K562 (cell line): Measurements from ENCODE around the gene NACC1. TPM values are rescaled to one million over a fixed set of nuclear protein-coding genes. Genes with fewer than 3 reads are reported as not detected.

Experiments
- EZH2 ChIP-seq: IDR thresholded peaks from 2 replicates; pipeline ENCODE4 v1.6.1; 2012; ENCODE audit warnings: low read depth, mild to moderate bottlenecking, inconsistent platforms, low read length, borderline replicate concordance
- FUS ChIP-seq: fragments of 200-400 bp; formaldehyde crosslinking; optimal IDR thresholded peaks from 2 replicates; pipeline ENCODE3; 2017; ENCODE audit warnings: low read depth, low read length
- HSF4 ChIP-seq: fragments of 250-450 bp; sonication (Bioruptor Pico); IDR thresholded peaks from 2 replicates; pipeline ENCODE4 v2.1.2; 2022; ENCODE audit warnings: mild to moderate bottlenecking, moderate library complexity, borderline replicate concordance
- KLF6 ChIP-seq: fragments of 250-450 bp; sonication (Bioruptor Pico); IDR thresholded peaks from 2 replicates; pipeline ENCODE4 v1.4.0; 2020; ENCODE audit warnings: mild to moderate bottlenecking, moderate library complexity, borderline replicate concordance
- NFIX ChIP-seq: fragments of 250-450 bp; sonication (Bioruptor Pico); IDR thresholded peaks from 2 replicates; pipeline ENCODE4 v1.4.0; 2020; ENCODE audit warnings: low read depth, mild to moderate bottlenecking, moderate library complexity
- PCBP1 ChIP-seq: fragments of 200-400 bp; formaldehyde crosslinking; IDR thresholded peaks from 2 replicates; pipeline ENCODE4 v1.6.1; 2018; ENCODE audit warnings: mild to moderate bottlenecking, low read depth, low read length; ENCODE audit not compliant: poor library complexity, severe bottlenecking
- POLR3A ChIP-seq: IDR thresholded peaks from 2 replicates; pipeline ENCODE4 v1.6.1; 2011; ENCODE audit warnings: borderline replicate concordance, mild to moderate bottlenecking, moderate library complexity; ENCODE audit not compliant: insufficient read length, insufficient read depth; ENCODE audit errors: extremely low read depth
- PYGO2 ChIP-seq: fragments of 450-650 bp; IDR thresholded peaks from 2 replicates; pipeline ENCODE4 v1.6.1; 2016; ENCODE audit warnings: mild to moderate bottlenecking, missing genetic modification characterization, moderate library complexity, missing compliant biosample characterization
- RBM22 ChIP-seq: fragments of 200-400 bp; formaldehyde crosslinking; IDR thresholded peaks from 2 replicates; pipeline ENCODE4 v1.6.1; 2018; ENCODE audit warnings: low read length, low read depth; ENCODE audit not compliant: poor library complexity, severe bottlenecking
- SREBF2 ChIP-seq: sonication (generic); formaldehyde crosslinking; IDR thresholded peaks from 2 replicates; pipeline ENCODE4 v1.4.0; 2020; ENCODE audit warnings: mild to moderate bottlenecking, missing genetic modification reagents
- SRSF7 ChIP-seq: fragments of 200-400 bp; formaldehyde crosslinking; optimal IDR thresholded peaks from 2 replicates; pipeline ENCODE3; 2017; ENCODE audit warnings: mild to moderate bottlenecking, low read depth, low read length
- STAG1 ChIP-seq: sonication (generic); formaldehyde crosslinking; IDR thresholded peaks from 2 replicates; pipeline ENCODE4 v1.5.0; 2020; ENCODE audit warnings: missing genetic modification reagents, borderline replicate concordance
- TEAD2 ChIP-seq: fragments of 450-650 bp; IDR thresholded peaks from 2 replicates; pipeline ENCODE4 v1.6.1; 2016; ENCODE audit warnings: missing genetic modification characterization, control low read depth, missing compliant biosample characterization
- XRCC5 ChIP-seq: fragments of 200-400 bp; formaldehyde crosslinking; IDR thresholded peaks from 2 replicates; pipeline ENCODE4 v1.6.1; 2017; ENCODE audit warnings: low read depth, mild to moderate bottlenecking, low read length
- ZNF57 ChIP-seq: fragments of 450-650 bp; formaldehyde crosslinking; IDR thresholded peaks from 2 replicates; pipeline ENCODE4 v1.4.0; 2020; ENCODE audit warnings: mild to moderate bottlenecking, moderate library complexity
- ZNF785 ChIP-seq: fragments of 250-450 bp; sonication (Bioruptor Pico); IDR thresholded peaks from 2 replicates; pipeline ENCODE4 v1.4.0; 2020; ENCODE audit warnings: mild to moderate bottlenecking
- polyA plus RNA-seq, 8 experiments: library from polyadenylated mRNA; depleted of rRNA in 4 of 8; stranded (reverse) in 5 of 8; unstranded in 3 of 8; fragments of >200 nt; fragmentation: Nextera tagmentation in 2 of 8; fragmentation: Illumina TruSeq in 1 of 8; extraction: Ambion mirVana in 2 of 8; extraction: Trizol in 1 of 8; gene quantifications; 2 replicates each; pipeline versions ENCODE4 v1.2.1 to v1.2.3, GENCODE V29; 2011 to 2014; ENCODE audit warnings: inconsistent platforms in 1 of 8, missing spikeins in 1 of 8
- total RNA-seq, 7 experiments: library from RNA; depleted of rRNA in 6 of 7; stranded (reverse); fragments of >200 nt in 6 of 7; fragmentation: Illumina TruSeq in 2 of 7; extraction: Trizol in 2 of 7; gene quantifications; 2 replicates each; pipeline versions ENCODE4 v1.2.1 to v1.2.3, GENCODE V29; 2011 to 2021; ENCODE audit warnings: low replicate concordance in 1 of 7
- TF ChIP-seq, protein P1 (sequence below), 2 experiments: fragments of 450-650 bp; formaldehyde crosslinking in 1 of 2; IDR thresholded peaks; 2 replicates each; pipeline versions ENCODE4 v1.4.0 to v1.6.1; 2014 to 2020; ENCODE audit warnings: mild to moderate bottlenecking in 2 of 2, borderline replicate concordance in 1 of 2, low read depth in 1 of 2
- TF ChIP-seq, protein P2 (sequence below): fragments of 250-450 bp; sonication (Bioruptor Pico); IDR thresholded peaks from 2 replicates; pipeline ENCODE4 v1.4.0; 2020; ENCODE audit warnings: borderline replicate concordance

The NACC1 gene
- total and polyA plus RNA-seq, 9 of the 15 experiments (the other 6 are each of a cell fraction or from before 2014, with no cell fraction given), result 0.04 to 96.6 (median 25.8) TPM

DNA sequence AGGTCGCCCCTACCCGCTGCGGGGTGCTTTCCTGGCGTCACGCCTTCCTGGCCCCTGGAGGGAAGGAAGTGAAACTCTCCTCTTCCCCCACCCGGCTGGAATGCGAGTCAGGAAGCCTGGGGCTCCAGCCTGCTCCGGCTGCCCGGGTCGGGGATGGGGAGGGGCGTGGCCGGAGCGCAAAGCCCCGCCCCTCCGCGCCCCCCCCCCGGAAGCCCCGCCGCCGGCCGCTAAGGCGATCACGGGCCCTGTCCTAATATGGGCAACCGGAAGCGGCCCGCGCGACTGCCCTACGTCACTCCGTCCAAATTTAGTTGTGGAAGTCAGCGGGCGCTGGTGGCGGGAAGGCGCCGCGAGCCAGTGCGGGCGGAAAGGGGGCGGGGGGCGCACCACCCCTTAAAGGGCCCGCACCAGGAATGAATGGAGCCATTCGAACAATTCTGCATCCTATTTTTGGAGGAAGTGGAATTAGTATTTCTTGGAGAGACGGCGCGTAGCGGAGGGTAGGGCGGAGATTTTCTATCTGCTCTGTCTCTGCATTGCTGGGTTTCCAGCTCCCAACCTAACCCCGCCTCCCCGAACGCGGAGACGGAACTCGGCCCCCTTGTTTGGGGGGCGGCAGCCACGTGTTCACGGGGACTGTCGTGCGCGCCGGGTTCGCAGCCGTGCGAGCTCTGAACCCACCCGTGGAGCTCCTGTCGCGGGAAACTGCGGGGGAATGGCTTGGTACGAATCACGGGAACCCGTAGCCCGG lies 33.7 kb downstream of the NACC1 start (continued):
- TF ChIP-seq, protein P1, sequence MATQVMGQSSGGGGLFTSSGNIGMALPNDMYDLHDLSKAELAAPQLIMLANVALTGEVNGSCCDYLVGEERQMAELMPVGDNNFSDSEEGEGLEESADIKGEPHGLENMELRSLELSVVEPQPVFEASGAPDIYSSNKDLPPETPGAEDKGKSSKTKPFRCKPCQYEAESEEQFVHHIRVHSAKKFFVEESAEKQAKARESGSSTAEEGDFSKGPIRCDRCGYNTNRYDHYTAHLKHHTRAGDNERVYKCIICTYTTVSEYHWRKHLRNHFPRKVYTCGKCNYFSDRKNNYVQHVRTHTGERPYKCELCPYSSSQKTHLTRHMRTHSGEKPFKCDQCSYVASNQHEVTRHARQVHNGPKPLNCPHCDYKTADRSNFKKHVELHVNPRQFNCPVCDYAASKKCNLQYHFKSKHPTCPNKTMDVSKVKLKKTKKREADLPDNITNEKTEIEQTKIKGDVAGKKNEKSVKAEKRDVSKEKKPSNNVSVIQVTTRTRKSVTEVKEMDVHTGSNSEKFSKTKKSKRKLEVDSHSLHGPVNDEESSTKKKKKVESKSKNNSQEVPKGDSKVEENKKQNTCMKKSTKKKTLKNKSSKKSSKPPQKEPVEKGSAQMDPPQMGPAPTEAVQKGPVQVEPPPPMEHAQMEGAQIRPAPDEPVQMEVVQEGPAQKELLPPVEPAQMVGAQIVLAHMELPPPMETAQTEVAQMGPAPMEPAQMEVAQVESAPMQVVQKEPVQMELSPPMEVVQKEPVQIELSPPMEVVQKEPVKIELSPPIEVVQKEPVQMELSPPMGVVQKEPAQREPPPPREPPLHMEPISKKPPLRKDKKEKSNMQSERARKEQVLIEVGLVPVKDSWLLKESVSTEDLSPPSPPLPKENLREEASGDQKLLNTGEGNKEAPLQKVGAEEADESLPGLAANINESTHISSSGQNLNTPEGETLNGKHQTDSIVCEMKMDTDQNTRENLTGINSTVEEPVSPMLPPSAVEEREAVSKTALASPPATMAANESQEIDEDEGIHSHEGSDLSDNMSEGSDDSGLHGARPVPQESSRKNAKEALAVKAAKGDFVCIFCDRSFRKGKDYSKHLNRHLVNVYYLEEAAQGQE (IDR thresholded peaks at IDR 0.05; ENCODE audit: borderline replicate concordance), result peak; percentile 53
- TF ChIP-seq, protein P1 (CRISPR knock-in tag; IDR thresholded peaks at IDR 0.05; ENCODE audit: low read depth), result 0 out of 2 replicates have a peak, but pooled peaks have one; percentile 56
- TF ChIP-seq SRSF7 (no peak), PCBP1 (no peak), FUS (no peak), EZH2 (no peak), POLR3A (no peak), STAG1 (CRISPR knock-in tag) (0 out of 2 replicates have a peak, but pooled peaks have one; percentile 18), ZNF57 (CRISPR knock-in tag) (no peak), SREBF2 (no peak), RBM22 (peak; percentile 40), PYGO2 (no peak), ZNF785 (CRISPR knock-in tag) (no peak), XRCC5 (no peak), NFIX (no peak), TEAD2 (tag) (peak; percentile 91), KLF6 (CRISPR knock-in tag) (no peak; the same call in 1 of the 2 replicates), HSF4 (CRISPR knock-in tag) (no peak)
- TF ChIP-seq, protein P2, sequence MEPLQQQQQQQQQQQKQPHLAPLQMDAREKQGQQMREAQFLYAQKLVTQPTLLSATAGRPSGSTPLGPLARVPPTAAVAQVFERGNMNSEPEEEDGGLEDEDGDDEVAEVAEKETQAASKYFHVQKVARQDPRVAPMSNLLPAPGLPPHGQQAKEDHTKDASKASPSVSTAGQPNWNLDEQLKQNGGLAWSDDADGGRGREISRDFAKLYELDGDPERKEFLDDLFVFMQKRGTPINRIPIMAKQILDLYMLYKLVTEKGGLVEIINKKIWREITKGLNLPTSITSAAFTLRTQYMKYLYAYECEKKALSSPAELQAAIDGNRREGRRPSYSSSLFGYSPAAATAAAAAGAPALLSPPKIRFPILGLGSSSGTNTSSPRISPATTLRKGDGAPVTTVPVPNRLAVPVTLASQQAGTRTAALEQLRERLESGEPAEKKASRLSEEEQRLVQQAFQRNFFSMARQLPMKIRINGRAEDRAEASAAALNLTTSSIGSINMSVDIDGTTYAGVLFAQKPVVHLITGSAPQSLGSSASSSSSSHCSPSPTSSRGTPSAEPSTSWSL, result no peak
